GM12878 (cell line): ENCODE results near the gene MYRF. TPM values are rescaled to one million over a fixed set of nuclear protein-coding genes. Genes with fewer than 3 reads are reported as not detected.
A peak's percentile ranks its signal among the peaks of the same experiment; 100 is the strongest.

Source experiments
- BRCA1 ChIP-seq: IDR thresholded peaks from 2 replicates; pipeline ENCODE4 v1.6.1; 2011; ENCODE audit warnings: low read depth, low read length, improper control_type of control experiment
- EP300 ChIP-seq, 2 experiments: fragments of 150-350 bp in 1 of 2; IDR thresholded peaks; 2 replicates each; pipeline ENCODE4 v1.6.1; 2011 to 2012; ENCODE audit warnings: low read depth in 2 of 2, low read length in 2 of 2, borderline replicate concordance in 1 of 2, improper control_type of control experiment in 1 of 2, inconsistent platforms in 1 of 2; ENCODE audit not compliant: control insufficient read depth in 1 of 2
- ETV6 ChIP-seq, 2 experiments: fragments of 450-650 bp in 1 of 2; IDR thresholded peaks in 1 of 2; conservative IDR thresholded peaks in 1 of 2; 2 replicates each; pipeline ENCODE4 v1.6.1; 2014; ENCODE audit warnings: antibody characterized with exemption in 1 of 2, borderline replicate concordance in 1 of 2, low read depth in 1 of 2, mild to moderate bottlenecking in 1 of 2, moderate library complexity in 1 of 2
- FOXK2 ChIP-seq: fragments of 450-650 bp; IDR thresholded peaks from 2 replicates; pipeline ENCODE4 v1.6.1; 2017; ENCODE audit warnings: mild to moderate bottlenecking, moderate library complexity
- HDAC6 ChIP-seq: fragments of 200-600 bp; sonication (generic); IDR thresholded peaks from one replicate; pipeline ENCODE4 v1.8.0; 2017; ENCODE audit warnings: antibody characterized with exemption; ENCODE audit not compliant: unreplicated experiment
- IKZF2 ChIP-seq, 2 experiments: fragments of 450-650 bp; IDR thresholded peaks; 2 replicates each; pipeline ENCODE4 v1.6.1; 2017; ENCODE audit warnings: mild to moderate bottlenecking in 2 of 2, moderate library complexity in 2 of 2
- JUNB ChIP-seq: IDR thresholded peaks from 2 replicates; pipeline ENCODE4 v1.6.1; 2016; ENCODE audit warnings: antibody characterized with exemption, mild to moderate bottlenecking
- LARP7 ChIP-seq: fragments of 450-650 bp; IDR thresholded peaks from 2 replicates; pipeline ENCODE4 v1.6.1; 2017; ENCODE audit warnings: mild to moderate bottlenecking
- MYB ChIP-seq: fragments of 150-350 bp; IDR thresholded peaks from 2 replicates; pipeline ENCODE4 v1.6.1; 2014; ENCODE audit warnings: mild to moderate bottlenecking, low read depth, low read length, borderline replicate concordance
- NBN ChIP-seq: fragments of 450-650 bp; IDR thresholded peaks from 2 replicates; pipeline ENCODE4 v1.6.1; 2016
- NR2F1 ChIP-seq: fragments of 450-650 bp; conservative IDR thresholded peaks from 2 replicates; pipeline ENCODE4 v1.6.1; 2017; ENCODE audit warnings: mild to moderate bottlenecking
- POU2F2 ChIP-seq: IDR thresholded peaks from 3 replicates; pipeline ENCODE4 v1.6.1; 2011; ENCODE audit warnings: low read depth, mild to moderate bottlenecking, low read length, borderline replicate concordance
- RAD51 ChIP-seq: fragments of 450-650 bp; IDR thresholded peaks from 2 replicates; pipeline ENCODE4 v1.6.1; 2016; ENCODE audit warnings: moderate library complexity, mild to moderate bottlenecking, inconsistent platforms
- SREBF1 ChIP-seq: IDR thresholded peaks from 2 replicates; pipeline ENCODE4 v1.6.1; 2012; ENCODE audit warnings: mild to moderate bottlenecking, low read length
- SRF ChIP-seq, 2 experiments: IDR thresholded peaks; 2 replicates each; pipeline ENCODE4 v1.6.1; 2011; ENCODE audit warnings: low read depth in 2 of 2, low read length in 2 of 2, mild to moderate bottlenecking in 1 of 2, moderate library complexity in 1 of 2
- SUPT20H ChIP-seq: IDR thresholded peaks from 2 replicates; pipeline ENCODE4 v1.6.1; 2011; ENCODE audit warnings: low read depth, mild to moderate bottlenecking, low read length, moderate library complexity, borderline replicate concordance; ENCODE audit not compliant: control insufficient read depth
- TAF1 ChIP-seq: IDR thresholded peaks from 2 replicates; pipeline ENCODE4 v1.6.1; 2011; ENCODE audit warnings: mild to moderate bottlenecking, low read depth, low read length, borderline replicate concordance
- TBL1XR1 ChIP-seq: IDR thresholded peaks from 2 replicates; pipeline ENCODE4 v1.6.1; 2012; ENCODE audit warnings: low read depth, low read length, improper control_type of control experiment
- ZNF24 ChIP-seq: fragments of 450-650 bp; IDR thresholded peaks from 2 replicates; pipeline ENCODE4 v1.6.1; 2017; ENCODE audit warnings: antibody characterized with exemption, mild to moderate bottlenecking
- ZNF384 ChIP-seq: IDR thresholded peaks from 2 replicates; pipeline ENCODE4 v1.6.1; 2012; ENCODE audit warnings: low read depth, mild to moderate bottlenecking, low read length, improper control_type of control experiment, borderline replicate concordance
- polyA plus RNA-seq, 11 experiments: library from polyadenylated mRNA; depleted of rRNA in 4 of 11; unstranded in 6 of 11; stranded (reverse) in 5 of 11; fragments of >200 nt; fragmentation: Nextera tagmentation in 4 of 11; fragmentation: Illumina TruSeq in 1 of 11; extraction: Ambion mirVana in 4 of 11; extraction: Trizol in 1 of 11; gene quantifications; 1 replicate in 1 of 11; 2 replicates in 10 of 11; pipeline versions ENCODE4 v1.2.1 to v1.2.3, GENCODE V29; 2011 to 2016; ENCODE audit warnings: inconsistent platforms in 2 of 11, missing spikeins in 2 of 11, low read depth in 1 of 11
- total RNA-seq, 4 experiments: library from RNA; depleted of rRNA in 3 of 4; stranded (reverse); fragments of >200 nt in 3 of 4; fragmentation: Illumina TruSeq in 1 of 4; extraction: Trizol in 1 of 4; gene quantifications; 2 replicates each; pipeline versions ENCODE4 v1.2.1 to v1.2.3, GENCODE V29; 2013 to 2021
- TF ChIP-seq, protein P1 (sequence below): fragments of 450-650 bp; IDR thresholded peaks from 2 replicates; pipeline ENCODE4 v1.6.1; 2018; ENCODE audit warnings: borderline replicate concordance, mild to moderate bottlenecking; ENCODE audit not compliant: partially characterized antibody
- TF ChIP-seq, protein P2 (sequence below): IDR thresholded peaks from 2 replicates; pipeline ENCODE4 v1.6.1; 2012; ENCODE audit warnings: improper control_type of control experiment, low read depth, low read length; ENCODE audit not compliant: insufficient replicate concordance

Gene MYRF
- total and polyA plus RNA-seq, 10 of the 15 experiments (the other 5 are each of a cell fraction or from before 2014, with no cell fraction given), result 0.27 to 15.6 (median 0.89) TPM

DNA sequence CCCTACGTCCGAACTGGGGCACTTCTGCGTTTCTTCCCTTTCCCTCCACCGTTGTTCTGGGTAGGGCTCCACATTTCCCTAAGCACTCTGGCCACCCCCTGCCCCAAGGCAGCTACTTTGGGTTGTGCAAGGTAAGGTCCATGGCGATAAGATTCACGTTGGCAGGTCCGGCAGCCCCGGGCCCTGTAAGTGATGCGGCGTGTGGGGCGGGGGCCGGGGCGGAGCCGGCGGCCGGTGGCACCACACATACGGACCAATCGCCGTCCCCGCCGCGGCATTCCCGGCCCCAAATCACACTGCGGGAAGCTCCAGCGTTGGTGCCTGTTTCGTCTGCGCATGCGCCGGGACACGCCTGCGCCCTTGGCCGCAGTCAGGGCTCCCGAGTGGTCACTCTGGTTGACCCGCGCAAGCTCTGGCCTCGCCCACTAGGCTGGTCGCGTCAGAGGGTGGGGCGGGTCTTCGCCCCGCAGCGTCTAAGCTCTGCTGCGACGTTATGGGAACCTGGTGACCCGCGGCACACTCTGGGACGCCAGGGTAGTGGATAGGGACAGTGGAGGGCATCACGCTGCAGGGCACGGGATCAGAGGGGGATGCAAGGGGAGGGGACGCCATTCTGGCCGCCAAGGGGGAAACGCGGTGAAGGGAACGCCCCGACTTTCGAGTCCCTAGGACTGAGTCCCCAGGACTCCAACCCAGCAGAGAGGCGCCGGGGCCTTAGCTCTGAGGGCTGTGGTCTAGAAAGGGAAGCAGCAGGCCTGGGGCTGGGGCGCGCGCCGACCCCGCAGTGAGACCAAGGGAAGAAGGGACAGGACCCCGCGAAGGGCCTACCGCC, 62.7 kb downstream of the MYRF start (continued):
- TF ChIP-seq POU2F2 (0 out of 3 replicates have a peak, but pooled peaks have one; percentile 7), SUPT20H (no peak), EP300 (IDR thresholded peaks at IDR 0.05; ENCODE audit: borderline replicate concordance in 1 of 2, control insufficient read depth in 1 of 2, low read depth in 2 of 2, low read length in 2 of 2) (no peak), SREBF1 (peak; percentile 51; the same call in 1 of the 2 replicates), JUNB (no peak), HDAC6 (no peak), SRF (IDR thresholded peaks at IDR 0.05; ENCODE audit: low read depth in 2 of 2, low read length in 2 of 2) (no peak), TAF1 (0 out of 2 replicates have a peak, but pooled peaks have one; percentile 17), BRCA1 (no peak), ETV6 (conservative IDR thresholded peaks at IDR 0.05 in 1 of 2, IDR thresholded peaks at IDR 0.05 in 1 of 2; ENCODE audit: borderline replicate concordance in 1 of 2, low read depth in 1 of 2) (no peak), NR2F1 (peak; percentile 82), TBL1XR1 (no peak), FOXK2 (no peak), ZNF384 (no peak), MYB (no peak), ZNF24 (no peak), IKZF2 (IDR thresholded peaks at IDR 0.05) (no peak; a peak in 1 of 4 replicates), LARP7 (peak; percentile 29), RAD51 (no peak), NBN (peak; percentile 47)
- TF ChIP-seq, protein P1, sequence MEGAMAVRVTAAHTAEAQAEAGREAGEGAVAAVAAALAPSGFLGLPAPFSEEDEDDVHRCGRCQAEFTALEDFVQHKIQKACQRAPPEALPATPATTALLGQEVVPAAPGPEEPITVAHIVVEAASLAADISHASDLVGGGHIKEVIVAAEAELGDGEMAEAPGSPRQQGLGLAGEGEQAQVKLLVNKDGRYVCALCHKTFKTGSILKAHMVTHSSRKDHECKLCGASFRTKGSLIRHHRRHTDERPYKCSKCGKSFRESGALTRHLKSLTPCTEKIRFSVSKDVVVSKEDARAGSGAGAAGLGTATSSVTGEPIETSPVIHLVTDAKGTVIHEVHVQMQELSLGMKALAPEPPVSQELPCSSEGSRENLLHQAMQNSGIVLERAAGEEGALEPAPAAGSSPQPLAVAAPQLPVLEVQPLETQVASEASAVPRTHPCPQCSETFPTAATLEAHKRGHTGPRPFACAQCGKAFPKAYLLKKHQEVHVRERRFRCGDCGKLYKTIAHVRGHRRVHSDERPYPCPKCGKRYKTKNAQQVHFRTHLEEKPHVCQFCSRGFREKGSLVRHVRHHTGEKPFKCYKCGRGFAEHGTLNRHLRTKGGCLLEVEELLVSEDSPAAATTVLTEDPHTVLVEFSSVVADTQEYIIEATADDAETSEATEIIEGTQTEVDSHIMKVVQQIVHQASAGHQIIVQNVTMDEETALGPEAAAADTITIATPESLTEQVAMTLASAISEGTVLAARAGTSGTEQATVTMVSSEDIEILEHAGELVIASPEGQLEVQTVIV, result peak; percentile 69
- TF ChIP-seq, protein P2, sequence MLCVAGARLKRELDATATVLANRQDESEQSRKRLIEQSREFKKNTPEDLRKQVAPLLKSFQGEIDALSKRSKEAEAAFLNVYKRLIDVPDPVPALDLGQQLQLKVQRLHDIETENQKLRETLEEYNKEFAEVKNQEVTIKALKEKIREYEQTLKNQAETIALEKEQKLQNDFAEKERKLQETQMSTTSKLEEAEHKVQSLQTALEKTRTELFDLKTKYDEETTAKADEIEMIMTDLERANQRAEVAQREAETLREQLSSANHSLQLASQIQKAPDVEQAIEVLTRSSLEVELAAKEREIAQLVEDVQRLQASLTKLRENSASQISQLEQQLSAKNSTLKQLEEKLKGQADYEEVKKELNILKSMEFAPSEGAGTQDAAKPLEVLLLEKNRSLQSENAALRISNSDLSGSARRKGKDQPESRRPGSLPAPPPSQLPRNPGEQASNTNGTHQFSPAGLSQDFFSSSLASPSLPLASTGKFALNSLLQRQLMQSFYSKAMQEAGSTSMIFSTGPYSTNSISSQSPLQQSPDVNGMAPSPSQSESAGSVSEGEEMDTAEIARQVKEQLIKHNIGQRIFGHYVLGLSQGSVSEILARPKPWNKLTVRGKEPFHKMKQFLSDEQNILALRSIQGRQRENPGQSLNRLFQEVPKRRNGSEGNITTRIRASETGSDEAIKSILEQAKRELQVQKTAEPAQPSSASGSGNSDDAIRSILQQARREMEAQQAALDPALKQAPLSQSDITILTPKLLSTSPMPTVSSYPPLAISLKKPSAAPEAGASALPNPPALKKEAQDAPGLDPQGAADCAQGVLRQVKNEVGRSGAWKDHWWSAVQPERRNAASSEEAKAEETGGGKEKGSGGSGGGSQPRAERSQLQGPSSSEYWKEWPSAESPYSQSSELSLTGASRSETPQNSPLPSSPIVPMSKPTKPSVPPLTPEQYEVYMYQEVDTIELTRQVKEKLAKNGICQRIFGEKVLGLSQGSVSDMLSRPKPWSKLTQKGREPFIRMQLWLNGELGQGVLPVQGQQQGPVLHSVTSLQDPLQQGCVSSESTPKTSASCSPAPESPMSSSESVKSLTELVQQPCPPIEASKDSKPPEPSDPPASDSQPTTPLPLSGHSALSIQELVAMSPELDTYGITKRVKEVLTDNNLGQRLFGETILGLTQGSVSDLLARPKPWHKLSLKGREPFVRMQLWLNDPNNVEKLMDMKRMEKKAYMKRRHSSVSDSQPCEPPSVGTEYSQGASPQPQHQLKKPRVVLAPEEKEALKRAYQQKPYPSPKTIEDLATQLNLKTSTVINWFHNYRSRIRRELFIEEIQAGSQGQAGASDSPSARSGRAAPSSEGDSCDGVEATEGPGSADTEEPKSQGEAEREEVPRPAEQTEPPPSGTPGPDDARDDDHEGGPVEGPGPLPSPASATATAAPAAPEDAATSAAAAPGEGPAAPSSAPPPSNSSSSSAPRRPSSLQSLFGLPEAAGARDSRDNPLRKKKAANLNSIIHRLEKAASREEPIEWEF, result no peak
